PC-3 (cell line): ENCODE results near the gene CUTC. TPM values are rescaled to one million over a fixed set of nuclear protein-coding genes. Genes with fewer than 3 reads are reported as not detected.
A peak's percentile ranks its signal among the peaks of the same experiment; 100 is the strongest.

Experiments used
- ATAC-seq: fragments of 200-7000 bp; cut with Tn5 transposase; 2 replicates; pipeline ENCODE4 v1.9.1; 2020; ENCODE audit warnings: mild to moderate bottlenecking, moderate library complexity
- BruUV-seq: library from RNA; stranded (reverse); fragments of 400-500 nt; replicated peaks from 2 replicates; lab custom pipeline; 2021; lab: Mats Ljungman, UMichigan
- CTCF ChIA-PET: fragments of 300-600 bp; sonication (Branson Sonifier 250); formaldehyde crosslinking; loops from one replicate; lab custom pipeline; 2022; ENCODE audit warnings: antibody characterized with exemption; lab: Charles Lee
- POLR2A ChIA-PET: fragments of 300-600 bp; sonication (Branson Sonifier 250); formaldehyde crosslinking; loops from one replicate; lab custom pipeline; 2022; ENCODE audit warnings: antibody characterized with exemption; ENCODE audit not compliant: unreplicated experiment; lab: Charles Lee
- DNase-seq: peaks from one replicate; pipeline ENCODE4 v3.0.0-alpha.2; 2015
- H2AFZ ChIP-seq: fragments of 300-600 bp; sonication (generic); 2 replicates; pipeline ENCODE4 v1.6.0; 2016; ENCODE audit warnings: antibody characterized with exemption, low read length
- H3F3A ChIP-seq: fragments of 300-600 bp; sonication (generic); one replicate; pipeline ENCODE4 v1.6.0; 2017; ENCODE audit warnings: antibody characterized with exemption, low read length, control low read depth, mild to moderate bottlenecking; ENCODE audit not compliant: unreplicated experiment
- H3K27ac ChIP-seq: fragments of 300-600 bp; sonication (generic); 2 replicates; pipeline ENCODE4 v1.5.1; 2016; ENCODE audit warnings: mild to moderate bottlenecking, low read length
- H3K27me3 ChIP-seq: fragments of 300-600 bp; sonication (generic); 2 replicates; pipeline ENCODE4 v1.6.1; 2016; ENCODE audit warnings: low read length, mixed read lengths
- H3K36me3 ChIP-seq: fragments of 300-600 bp; sonication (generic); 2 replicates; pipeline ENCODE4 v1.6.1; 2016; ENCODE audit warnings: low read depth, mixed run types, low read length, mixed read lengths
- H3K4me1 ChIP-seq: fragments of 300-600 bp; sonication (generic); 2 replicates; pipeline ENCODE4 v1.5.1; 2016; ENCODE audit warnings: low read length; ENCODE audit not compliant: insufficient read depth
- H3K4me2 ChIP-seq: fragments of 300-600 bp; sonication (generic); 2 replicates; pipeline ENCODE4 v1.6.0; 2016; ENCODE audit warnings: low read length
- H3K4me3 ChIP-seq: fragments of 300-600 bp; sonication (generic); 2 replicates; pipeline ENCODE4 v1.5.1; 2016; ENCODE audit warnings: mild to moderate bottlenecking, low read length, mixed read lengths
- H3K79me2 ChIP-seq: fragments of 300-600 bp; sonication (generic); 2 replicates; pipeline ENCODE4 v1.6.1; 2017; ENCODE audit warnings: low read length, mixed read lengths
- H3K9ac ChIP-seq: fragments of 300-600 bp; sonication (generic); 2 replicates; pipeline ENCODE4 v1.6.0; 2016; ENCODE audit warnings: mild to moderate bottlenecking, low read length
- H3K9me2 ChIP-seq: fragments of 300-600 bp; sonication (generic); replicated peaks from 2 replicates; pipeline ENCODE4 v1.6.1; 2016; ENCODE audit warnings: mixed run types, low read length, mixed read lengths
- H3K9me3 ChIP-seq: fragments of 300-600 bp; sonication (generic); 2 replicates; pipeline ENCODE4 v1.6.1; 2016; ENCODE audit warnings: low read length, mixed read lengths
- H4K20me1 ChIP-seq: fragments of 300-600 bp; sonication (generic); 2 replicates; pipeline ENCODE4 v1.6.1; 2016; ENCODE audit warnings: low read length, mixed read lengths
- EZH2 ChIP-seq: fragments of 300-600 bp; sonication (generic); IDR thresholded peaks from one replicate; pipeline ENCODE4 v1.6.1; 2017; ENCODE audit warnings: antibody characterized with exemption, mild to moderate bottlenecking, low read length; ENCODE audit not compliant: unreplicated experiment
- EZH2phosphoT487 ChIP-seq: fragments of 300-600 bp; sonication (generic); IDR thresholded peaks from 2 replicates; pipeline ENCODE4 v1.6.1; 2018; ENCODE audit warnings: mild to moderate bottlenecking, antibody characterized with exemption, low read length, borderline replicate concordance
- intact Hi-C: fragments of 100-400 bp; cut with micrococcal nuclease; formaldehyde crosslinking; loops from 2 replicates; pipeline ENCODE4 v1.9.0; 2023
- total RNA-seq: library from RNA; depleted of rRNA; stranded (reverse); fragments of >200 nt; gene quantifications from 2 replicates; pipeline ENCODE4 v1.2.3, GENCODE V29; 2014
- TF ChIP-seq, protein P1 (sequence below): fragments of 300-600 bp; sonication (generic); conservative IDR thresholded peaks from 2 replicates; pipeline ENCODE4 v1.5.1; 2017; ENCODE audit warnings: antibody characterized with exemption, low read depth, mild to moderate bottlenecking, low read length

The CUTC gene
- total RNA-seq, 1 experiment from 2014 or later: 10.2 TPM

DNA sequence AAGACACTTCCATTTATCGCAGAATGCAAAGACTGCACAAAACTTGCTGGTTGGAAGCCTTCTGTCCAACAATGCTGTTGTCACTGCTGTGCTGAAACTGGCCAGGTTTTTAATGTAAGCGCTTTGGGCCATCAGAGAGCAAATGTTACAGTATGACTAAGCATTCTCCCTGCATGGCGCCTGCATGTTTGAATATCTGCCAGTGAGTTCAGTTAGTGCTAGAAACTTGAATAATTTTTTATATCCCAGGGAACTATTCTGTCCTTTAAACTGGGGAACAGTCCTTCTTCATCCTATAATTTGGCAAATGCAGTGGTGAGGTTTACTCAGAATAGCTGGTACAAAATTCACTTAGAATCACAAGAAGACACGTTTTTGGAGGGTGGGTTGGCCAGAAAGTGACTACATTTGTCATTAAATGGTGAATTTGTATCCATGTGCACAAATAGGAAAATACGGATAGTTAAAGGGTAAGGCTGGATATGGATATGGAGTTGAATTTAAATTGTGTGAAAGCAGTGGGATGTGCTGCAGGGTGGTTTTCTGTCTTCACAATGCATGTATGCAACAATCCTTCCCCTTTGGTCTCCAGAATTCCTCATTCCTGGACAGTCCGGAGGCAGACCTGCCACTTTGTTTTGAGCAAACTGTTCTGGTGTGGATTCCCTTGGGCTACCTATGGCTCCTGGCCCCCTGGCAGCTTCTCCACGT, 52.1 kb downstream of the CUTC start:
- ChIA-PET CTCF (no interaction called here), POLR2A (no interaction called here)
- intact Hi-C loops: no loop called here
- Histone ChIP-seq H3K36me3 (no peaks in the 10 kb centered on the region), H3K4me2 (no peak overlapping the region), H3K4me3 (no peak overlapping the region), H4K20me1 (no peaks in the 10 kb centered on the region), H3K9me2 (no peaks in the 10 kb centered on the region), H3K27me3 (no peaks in the 10 kb centered on the region), H3K27ac (peak overlapping the region; percentile 74), H3K9ac (no peak overlapping the region; the same call in 1 of the 2 replicates), H2AFZ (peak overlapping the region; percentile 42), H3F3A (peaks cover 5% of the 10 kb centered on the region), H3K4me1 (peaks cover 48% of the 10 kb centered on the region), H3K9me3 (no peaks in the 10 kb centered on the region), H3K79me2 (no peaks in the 10 kb centered on the region)
- BruUV-seq: no TSS peak
- TF ChIP-seq, protein P1, sequence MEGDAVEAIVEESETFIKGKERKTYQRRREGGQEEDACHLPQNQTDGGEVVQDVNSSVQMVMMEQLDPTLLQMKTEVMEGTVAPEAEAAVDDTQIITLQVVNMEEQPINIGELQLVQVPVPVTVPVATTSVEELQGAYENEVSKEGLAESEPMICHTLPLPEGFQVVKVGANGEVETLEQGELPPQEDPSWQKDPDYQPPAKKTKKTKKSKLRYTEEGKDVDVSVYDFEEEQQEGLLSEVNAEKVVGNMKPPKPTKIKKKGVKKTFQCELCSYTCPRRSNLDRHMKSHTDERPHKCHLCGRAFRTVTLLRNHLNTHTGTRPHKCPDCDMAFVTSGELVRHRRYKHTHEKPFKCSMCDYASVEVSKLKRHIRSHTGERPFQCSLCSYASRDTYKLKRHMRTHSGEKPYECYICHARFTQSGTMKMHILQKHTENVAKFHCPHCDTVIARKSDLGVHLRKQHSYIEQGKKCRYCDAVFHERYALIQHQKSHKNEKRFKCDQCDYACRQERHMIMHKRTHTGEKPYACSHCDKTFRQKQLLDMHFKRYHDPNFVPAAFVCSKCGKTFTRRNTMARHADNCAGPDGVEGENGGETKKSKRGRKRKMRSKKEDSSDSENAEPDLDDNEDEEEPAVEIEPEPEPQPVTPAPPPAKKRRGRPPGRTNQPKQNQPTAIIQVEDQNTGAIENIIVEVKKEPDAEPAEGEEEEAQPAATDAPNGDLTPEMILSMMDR: no peak
- TF ChIP-seq EZH2phosphoT487 (no peak), EZH2 (no peak)
- DNase-seq (peak; percentile 59), ATAC-seq (peak; percentile 18; the same call in 1 of the 2 replicates)

DNA sequence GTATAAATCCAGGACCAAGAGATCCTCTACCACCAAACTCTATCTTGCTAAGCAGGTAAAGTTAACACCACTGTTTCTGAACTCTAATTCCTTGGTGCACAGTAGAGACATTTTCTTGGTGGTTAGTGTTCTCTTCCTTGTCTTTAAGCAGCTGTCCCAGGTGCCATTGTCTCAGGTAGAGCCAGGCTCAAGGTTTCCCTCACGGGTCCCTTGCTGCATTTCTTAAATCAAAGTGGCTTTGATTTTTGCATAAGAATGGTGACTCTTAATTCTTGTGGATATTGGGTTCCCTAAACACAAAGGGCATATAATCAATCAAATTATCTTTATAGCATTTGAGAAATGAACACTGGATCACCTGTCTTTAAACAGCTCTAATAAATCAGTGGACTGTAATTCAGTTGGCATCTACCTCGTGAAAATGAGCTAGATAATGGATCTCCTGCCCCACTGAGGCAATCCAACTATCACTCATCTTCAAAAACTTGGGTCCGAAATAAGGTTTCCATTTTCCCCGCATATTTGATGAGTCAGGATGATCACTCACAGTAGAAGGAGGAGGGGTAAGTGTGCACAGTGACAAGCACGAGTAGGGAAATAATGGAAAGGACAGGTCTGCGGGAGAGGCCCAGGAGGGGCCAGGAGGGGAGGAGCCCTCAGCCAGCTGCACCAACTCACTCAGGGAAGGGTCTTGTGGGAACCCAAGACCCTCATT, 52.9 kb downstream of the CUTC start:
- ATAC-seq (peak; percentile 32; the same call in 1 of the 2 replicates), DNase-seq (peak; percentile 49)
- peak overlapping the region; percentile 42 for H2AFZ ChIP-seq
- intact Hi-C loops: no loop called here
- H3K36me3 ChIP-seq: no peaks in the 10 kb centered on the region
- no peaks in the 10 kb centered on the region for H3K27me3 ChIP-seq
- BruUV-seq: no TSS peak
- H3K9me2 ChIP-seq: no peaks in the 10 kb centered on the region
- peaks cover 43% of the 10 kb centered on the region for H3K4me1 ChIP-seq
- no peaks in the 10 kb centered on the region for H3K79me2 ChIP-seq
- no peak overlapping the region for H3K9ac ChIP-seq
- POLR2A ChIA-PET: no interaction called here
- H3K9me3 ChIP-seq: no peaks in the 10 kb centered on the region
- no peaks in the 10 kb centered on the region for H4K20me1 ChIP-seq
- no peaks in the 10 kb centered on the region for H3F3A ChIP-seq
- TF ChIP-seq, protein P1: no peak
- TF ChIP-seq EZH2: no peak
- TF ChIP-seq EZH2phosphoT487: no peak
- H3K4me2 ChIP-seq: no peak overlapping the region
- peak overlapping the region; percentile 74 for H3K27ac ChIP-seq
- CTCF ChIA-PET: interaction anchor here (0.6 kb wide), 1 partner anchor 30 kb away, joined by 3 read pairs; no protein-coding TSS in a partner anchor
- no peak overlapping the region for H3K4me3 ChIP-seq
